NCI-H510A treated with DMSO at 0.1 percent for 48 hours (cell line): Measurements from ENCODE around the gene ANK3.
"Not testable (repeated sequence)": the region's sequence is repeated elsewhere in the genome, so short reads cannot be mapped to it uniquely, and the experiment has no call there.

ENCODE experiments used
- DNase-seq: peaks from one replicate; lab custom pipeline; 2025; lab: John Stamatoyannopoulos, UW

ANK3 gene

GRCh38 chr10:60305380-60305892 is 84.2 kb downstream of the ANK3 start:
- no peak for DNase-seq

DNA sequence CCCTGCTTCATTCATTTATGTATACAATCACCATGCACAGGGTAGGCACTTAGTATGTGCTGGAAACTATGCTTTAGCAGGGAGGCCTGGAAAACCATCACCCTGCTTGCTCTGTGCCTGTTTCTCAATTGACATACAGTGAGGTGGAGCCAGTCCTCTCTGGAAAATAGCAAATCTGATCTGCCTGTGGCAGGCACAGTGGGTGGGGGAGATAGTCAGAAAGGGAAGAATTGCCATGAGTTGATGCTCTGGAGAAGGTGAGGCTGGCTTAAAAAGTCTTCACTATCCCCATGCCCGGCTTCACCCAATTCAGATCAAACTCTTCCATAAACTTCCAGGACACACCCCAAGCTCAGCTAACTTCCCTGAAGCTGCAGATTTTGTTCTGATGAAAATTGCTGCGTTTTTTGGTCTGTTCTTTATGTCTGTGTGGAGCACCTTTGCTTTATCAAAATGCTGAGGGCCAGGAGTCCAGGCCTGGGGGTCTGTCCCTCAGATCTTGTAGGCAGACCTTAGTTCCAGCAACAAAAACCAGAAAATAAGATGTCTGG is 84.8 kb downstream of the ANK3 start:
- no peak for DNase-seq

DNA sequence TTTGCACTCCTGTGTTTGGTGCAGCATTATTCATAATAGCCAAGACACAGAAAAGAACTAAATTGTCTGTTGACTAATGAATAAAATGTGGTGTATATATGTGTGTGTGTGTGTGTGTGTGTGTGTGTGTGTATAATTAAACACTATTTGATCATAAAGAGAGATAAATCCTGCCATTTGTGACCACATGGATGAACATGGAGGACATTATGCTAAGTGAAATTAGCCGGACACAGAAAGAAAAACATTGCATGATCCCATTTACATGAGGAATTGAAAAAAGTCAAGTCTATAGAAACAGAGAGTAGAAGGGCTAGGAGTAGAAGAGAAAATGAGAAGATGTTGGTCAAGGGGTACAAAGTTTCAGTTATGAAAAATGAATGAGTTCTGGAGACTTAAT is 85.9 kb downstream of the ANK3 start:
- no peak for DNase-seq

DNA sequence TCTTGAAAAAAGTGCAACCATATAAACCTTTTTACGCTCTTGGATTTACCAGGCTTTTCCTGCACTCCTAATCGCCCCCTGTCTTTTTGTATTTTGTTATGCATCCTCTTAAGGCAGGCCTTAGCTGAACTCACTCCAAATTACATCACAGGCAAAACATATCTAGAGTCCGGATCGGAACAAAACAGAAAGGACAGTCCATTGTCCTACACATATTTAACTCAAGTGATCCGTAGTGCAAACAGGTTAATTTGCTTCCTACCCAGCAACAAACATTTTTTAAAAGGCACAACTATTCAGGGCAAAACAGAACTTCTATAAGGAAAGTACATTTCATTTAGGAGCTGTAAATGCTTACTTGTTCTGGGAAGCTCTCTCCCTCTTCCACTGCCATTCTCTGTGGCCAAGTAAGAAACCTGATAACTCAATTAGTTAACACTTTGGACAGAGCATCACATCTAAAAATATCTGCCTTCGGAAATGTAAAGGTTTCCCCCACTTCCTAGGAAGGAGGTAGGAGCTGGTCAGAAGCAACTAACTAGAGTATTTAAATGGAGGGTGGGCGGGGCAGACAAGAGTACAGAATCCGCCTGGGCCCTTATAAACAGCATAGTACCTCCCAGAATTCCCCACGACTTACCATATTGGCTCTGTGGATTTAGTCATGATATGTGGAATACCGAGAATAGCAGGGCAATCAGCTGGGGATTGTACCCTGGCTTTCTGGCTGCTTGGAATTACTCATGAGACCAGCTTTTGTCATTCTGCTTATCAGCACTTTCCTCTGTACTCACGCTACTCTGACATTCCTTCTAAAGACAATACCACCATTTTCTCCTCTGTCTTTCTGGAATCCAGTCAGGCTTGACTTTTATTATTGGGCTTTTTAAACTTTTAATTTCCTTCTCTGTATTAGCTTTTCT is 89.5 kb downstream of the ANK3 start:
- DNase-seq = no peak

DNA sequence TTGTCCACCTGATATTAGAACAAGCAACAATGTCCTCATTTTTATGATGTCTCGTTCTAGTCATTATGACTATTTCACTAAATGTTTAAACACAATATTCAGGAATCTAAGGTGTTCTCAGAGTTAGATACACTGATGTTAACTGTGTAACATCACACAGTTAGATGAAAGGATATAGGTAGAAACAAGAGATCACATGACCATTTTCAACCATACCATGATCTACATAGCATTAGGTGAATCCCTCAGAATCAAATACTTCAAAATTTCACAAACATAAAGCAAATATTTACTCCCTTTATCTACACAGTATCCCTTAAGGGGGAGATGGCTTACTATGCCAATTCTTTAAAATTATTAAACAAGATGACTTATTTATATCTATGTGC is 90.3 kb downstream of the ANK3 start:
- DNase-seq = no peak

DNA sequence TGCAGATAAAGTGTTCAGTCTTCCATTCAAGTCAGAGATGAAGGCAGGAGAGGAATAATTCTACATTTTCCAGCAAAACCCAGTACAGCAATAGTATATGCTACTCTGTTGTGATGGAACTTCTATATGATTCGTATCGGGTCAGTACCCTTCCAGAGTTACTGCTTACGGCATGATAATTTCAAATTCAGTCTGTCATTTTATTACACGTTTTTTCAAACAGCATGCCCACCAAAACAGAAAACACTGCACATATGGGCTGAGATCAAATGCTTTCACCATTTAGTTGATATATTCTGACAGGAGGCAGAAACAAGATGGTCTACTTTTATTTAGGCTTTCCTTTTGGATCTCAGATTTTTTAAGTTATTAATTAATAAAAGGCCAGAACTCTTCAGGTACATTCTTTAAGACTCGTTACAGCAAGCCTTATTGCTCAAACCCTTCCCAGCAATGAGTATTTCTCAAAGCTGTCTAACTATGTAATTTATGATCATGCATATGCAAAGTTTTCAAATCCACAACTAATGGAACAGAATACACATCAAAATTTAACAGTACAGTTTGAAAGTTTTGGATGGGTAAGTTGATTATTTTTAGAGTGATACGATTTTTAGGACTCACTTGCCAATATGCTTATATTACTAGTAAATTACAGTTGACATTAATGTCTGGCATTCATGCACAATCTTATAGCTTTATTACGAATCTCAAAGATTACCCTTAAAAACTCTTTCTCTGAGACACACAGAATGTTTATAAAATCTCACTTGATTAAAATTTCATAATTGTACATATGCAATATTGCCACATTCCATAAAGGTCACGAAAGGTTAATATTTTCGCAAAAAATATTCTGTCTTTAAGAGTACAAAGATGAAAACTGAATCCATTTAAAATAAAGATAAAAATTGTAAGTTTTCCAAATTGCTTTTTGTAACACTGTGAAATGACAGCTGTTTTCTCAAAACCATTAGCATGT is 91.0 kb downstream of the ANK3 start:
- no peak for DNase-seq

- no peak for DNase-seq
Observed at GRCh38 chr10:60296073-60296472, 93.6 kb downstream of the ANK3 start.

GRCh38 chr10:60295028-60295937 is 94.4 kb downstream of the ANK3 start:
- no peak for DNase-seq

DNA sequence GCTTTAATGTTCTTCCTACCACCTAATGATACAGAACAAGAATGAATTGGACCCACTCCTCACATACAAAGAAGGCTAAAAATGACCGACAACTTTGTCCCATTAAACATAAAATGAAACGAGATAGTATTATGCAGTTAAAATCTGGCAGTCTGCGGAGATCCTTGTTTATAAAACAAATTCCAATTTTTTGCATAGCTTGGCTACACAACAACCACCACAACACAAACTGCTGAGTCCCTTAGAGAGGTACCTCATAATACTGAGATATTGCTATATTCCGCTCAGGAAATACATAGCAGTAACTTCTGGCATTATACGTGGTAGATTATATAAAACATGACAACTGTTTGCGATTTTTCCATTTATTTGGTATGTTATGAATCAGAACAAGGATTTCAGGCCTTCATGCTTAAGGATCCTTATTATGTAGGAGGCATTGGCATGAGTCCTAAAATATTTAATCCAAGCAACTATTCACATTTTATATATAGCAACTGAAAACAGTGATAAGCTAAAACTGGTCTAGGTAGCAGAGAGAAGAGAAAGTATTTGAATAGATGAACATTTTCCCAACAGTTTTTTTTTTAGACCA is 96.0 kb downstream of the ANK3 start:
- no peak for DNase-seq

- DNase-seq = no peak
Observed at GRCh38 chr10:60292998-60293397, 96.7 kb downstream of the ANK3 start.

DNA sequence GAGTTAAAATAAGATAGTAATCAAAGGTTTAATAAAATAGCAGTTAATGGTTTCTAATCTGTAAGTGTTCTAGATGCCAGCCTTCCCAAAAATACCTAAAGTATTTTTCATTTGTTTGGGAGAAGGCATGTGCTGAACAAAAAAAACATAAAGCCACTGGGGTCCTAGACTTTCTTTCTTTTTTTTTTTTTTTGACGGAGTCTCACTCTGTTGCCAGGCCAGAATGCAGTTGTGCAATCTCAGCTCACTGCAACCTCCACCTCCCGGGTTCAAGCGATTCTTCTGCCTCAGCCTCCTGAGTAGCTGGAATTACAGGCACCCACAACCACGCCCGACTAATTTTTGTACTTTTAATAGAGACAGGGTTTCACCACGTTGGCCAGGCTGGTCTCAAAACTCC is 97.1 kb downstream of the ANK3 start:
- DNase-seq = not testable (repeated sequence)

GRCh38 chr10:60291344-60291930 is 98.2 kb downstream of the ANK3 start:
- no peak for DNase-seq

- DNase-seq = no peak
Observed at GRCh38 chr10:60290558-60290957, 99.1 kb downstream of the ANK3 start.

- no peak for DNase-seq
Observed at GRCh38 chr10:60289800-60290199, 99.9 kb downstream of the ANK3 start.

DNA sequence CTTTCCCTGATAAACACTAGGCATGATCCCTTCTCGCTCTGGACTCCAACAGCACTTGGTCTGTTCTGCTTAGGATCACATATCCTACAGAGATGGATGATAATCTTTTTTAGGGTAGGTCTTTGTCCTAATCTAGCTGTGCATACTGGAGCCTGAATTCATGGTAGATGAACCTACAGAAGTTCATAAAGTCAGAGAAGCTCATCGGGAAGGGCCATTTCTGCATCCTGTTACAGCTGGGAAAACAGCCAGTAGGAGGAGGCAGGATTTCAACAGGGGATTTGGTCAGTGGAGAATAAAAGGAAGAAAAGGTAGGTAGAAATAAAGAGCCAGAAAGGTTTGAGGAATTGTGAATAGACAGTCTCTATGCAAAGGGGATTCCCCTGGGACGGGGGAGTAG is 101.4 kb downstream of the ANK3 start:
- no peak for DNase-seq

DNA sequence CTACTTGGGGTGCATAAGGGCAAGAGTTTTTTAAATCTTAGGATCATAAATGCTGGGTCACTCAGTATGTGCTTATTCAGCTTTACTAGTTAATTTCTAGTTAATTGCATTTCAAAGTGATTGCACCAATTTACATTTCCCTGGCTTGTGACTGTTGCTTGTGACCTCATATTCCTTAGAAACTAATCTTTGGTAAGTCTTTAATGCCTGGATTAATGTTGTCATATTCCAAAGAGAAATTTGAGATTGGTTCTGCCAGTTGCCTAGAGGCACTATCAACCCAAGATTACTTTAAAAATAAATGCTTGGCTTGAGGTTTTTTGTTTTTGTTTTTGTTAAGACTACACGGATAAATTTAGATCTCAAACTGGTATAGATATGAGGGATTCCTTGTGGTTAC is 103.1 kb downstream of the ANK3 start:
- DNase-seq = no peak

GRCh38 chr10:60283397-60283796 is 106.3 kb downstream of the ANK3 start:
- DNase-seq = no peak

GRCh38 chr10:60282771-60283353 is 106.8 kb downstream of the ANK3 start:
- no peak for DNase-seq

GRCh38 chr10:60281792-60282353 is 107.8 kb downstream of the ANK3 start:
- DNase-seq = no peak

DNA sequence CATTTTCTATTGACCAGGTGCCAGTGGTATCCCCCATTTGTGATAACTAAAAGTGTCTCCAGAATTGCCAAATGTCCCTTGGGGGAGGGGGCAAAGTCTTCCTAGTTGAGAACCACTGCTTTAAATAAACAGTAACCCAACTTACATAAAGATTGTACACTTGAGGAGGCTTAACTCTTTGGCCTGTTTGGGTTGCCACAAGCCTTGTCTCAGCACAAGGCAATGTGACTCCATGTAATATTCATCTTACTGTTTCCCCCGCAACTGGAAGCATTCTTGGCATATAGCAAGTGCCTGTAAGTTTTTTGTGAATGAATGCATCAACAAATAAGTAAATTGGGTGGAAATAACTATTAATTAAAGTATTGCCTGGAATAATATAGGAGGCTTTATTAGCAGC is 108.3 kb downstream of the ANK3 start:
- no peak for DNase-seq
